Hepatocyte (in vitro differentiated cells): ENCODE measurements around the gene CPT1A. TPM values are rescaled to one million over a fixed set of nuclear protein-coding genes. Genes with fewer than 3 reads are reported as not detected.

Source experiments
- DNase-seq: peaks from one replicate; pipeline ENCODE4 v3.0.0-alpha.2; 2016; ENCODE audit warnings: low spot score
- H2AFZ ChIP-seq: fragments of 200-600 bp; sonication (generic); 2 replicates; pipeline ENCODE4 v1.6.0; 2016; ENCODE audit warnings: antibody characterized with exemption, mild to moderate bottlenecking
- H3K27ac ChIP-seq: fragments of 200-600 bp; sonication (generic); 2 replicates; pipeline ENCODE4 v1.5.1; 2016; ENCODE audit warnings: mild to moderate bottlenecking
- H3K27me3 ChIP-seq: fragments of 200-600 bp; sonication (generic); 2 replicates; pipeline ENCODE4 v1.6.1; 2016
- H3K36me3 ChIP-seq: fragments of 200-600 bp; sonication (generic); replicated peaks from 2 replicates; pipeline ENCODE4 v1.5.1; 2016; ENCODE audit warnings: low read depth; ENCODE audit not compliant: insufficient read depth
- H3K4me1 ChIP-seq: fragments of 200-600 bp; sonication (generic); 2 replicates; pipeline ENCODE4 v1.5.1; 2016; ENCODE audit warnings: mild to moderate bottlenecking, moderate library complexity; ENCODE audit not compliant: insufficient read depth
- H3K4me2 ChIP-seq: fragments of 200-600 bp; sonication (generic); 2 replicates; pipeline ENCODE4 v1.6.0; 2016
- H3K4me3 ChIP-seq: fragments of 200-600 bp; sonication (generic); 2 replicates; pipeline ENCODE4 v1.5.1; 2016; ENCODE audit warnings: mild to moderate bottlenecking
- H3K79me2 ChIP-seq: fragments of 200-600 bp; sonication (generic); 2 replicates; pipeline ENCODE4 v1.6.0; 2017; ENCODE audit warnings: mild to moderate bottlenecking
- H3K9me2 ChIP-seq: fragments of 200-600 bp; sonication (generic); replicated peaks from 2 replicates; pipeline ENCODE4 v1.6.0; 2017; ENCODE audit warnings: mild to moderate bottlenecking; ENCODE audit not compliant: insufficient read depth
- H3K9me3 ChIP-seq: fragments of 200-600 bp; sonication (generic); 2 replicates; pipeline ENCODE4 v1.5.1; 2016; ENCODE audit warnings: low read depth, mild to moderate bottlenecking
- H4K20me1 ChIP-seq: fragments of 200-600 bp; sonication (generic); 2 replicates; pipeline ENCODE4 v1.6.0; 2016; ENCODE audit warnings: mild to moderate bottlenecking; ENCODE audit not compliant: insufficient read depth, poor library complexity, severe bottlenecking
- CTCF ChIP-seq: fragments of 200-600 bp; sonication (generic); IDR thresholded peaks from 2 replicates; pipeline ENCODE4 v1.5.1; 2016; ENCODE audit warnings: antibody characterized with exemption, mild to moderate bottlenecking; ENCODE audit not compliant: poor library complexity
- EZH2 ChIP-seq: fragments of 200-600 bp; sonication (generic); IDR thresholded peaks from 2 replicates; pipeline ENCODE4 v1.6.1; 2016; ENCODE audit warnings: antibody characterized with exemption, mild to moderate bottlenecking, borderline replicate concordance
- EZH2phosphoT487 ChIP-seq: fragments of 200-600 bp; sonication (generic); IDR thresholded peaks from one replicate; pipeline ENCODE4 v1.6.1; 2018; ENCODE audit warnings: antibody characterized with exemption, mild to moderate bottlenecking, low read depth, moderate library complexity; ENCODE audit not compliant: unreplicated experiment, severe bottlenecking
- WGBS: methylation state at CpG from one replicate; pipeline ENCODE4 v1.1.6; 2016; ENCODE audit warnings: low lambda C conversion rate; ENCODE audit errors: missing lambda C conversion rate; 5-methylcytosine and 5-hydroxymethylcytosine counted together
- polyA plus RNA-seq: library from polyadenylated mRNA; unstranded; fragments of >200 nt; fragmentation: Nextera tagmentation; extraction: Ambion mirVana; gene quantifications from 2 replicates; pipeline ENCODE4 v1.2.1, GENCODE V29; 2016
- total RNA-seq: library from RNA; depleted of rRNA; stranded (reverse); fragments of >200 nt; gene quantifications from 2 replicates; pipeline ENCODE4 v1.2.3, GENCODE V29; 2014

The CPT1A gene
- total and polyA plus RNA-seq, 2 experiments from 2014 or later: 8.3 to 24.8 TPM

- Histone ChIP-seq H3K4me3 (no peak overlapping the region), H3K36me3 (no peaks in the 10 kb centered on the region), H3K27me3 (no peaks in the 10 kb centered on the region), H3K79me2 (no peaks in the 10 kb centered on the region), H3K27ac (no peak overlapping the region), H4K20me1 (no peaks in the 10 kb centered on the region), H2AFZ (no peak overlapping the region), H3K4me2 (no peak overlapping the region), H3K9me2 (no peaks in the 10 kb centered on the region), H3K4me1 (no peaks in the 10 kb centered on the region), H3K9me3 (no peaks in the 10 kb centered on the region)
- no peak for DNase-seq
- TF ChIP-seq EZH2 (no peak), CTCF (no peak), EZH2phosphoT487 (no peak)
- 88% methylated on average over 15 of the region's 15 CpGs for WGBS
These were observed 29.2 kb downstream of the CPT1A start for GRCh38 chr11:68812526-68812925.

GRCh38 chr11:68810164-68810563 lies 31.6 kb downstream of the CPT1A start:
- no peak overlapping the region for H3K4me2 ChIP-seq
- no peak overlapping the region for H2AFZ ChIP-seq
- H3K79me2 ChIP-seq: no peaks in the 10 kb centered on the region
- H3K27me3 ChIP-seq: no peaks in the 10 kb centered on the region
- no peaks in the 10 kb centered on the region for H3K36me3 ChIP-seq
- no peak overlapping the region for H3K27ac ChIP-seq
- no peaks in the 10 kb centered on the region for H3K4me1 ChIP-seq
- no peaks in the 10 kb centered on the region for H3K9me3 ChIP-seq
- H3K4me3 ChIP-seq: no peak overlapping the region
- TF ChIP-seq EZH2phosphoT487 (no peak), CTCF (no peak), EZH2 (no peak)
- no peak for DNase-seq
- no peaks in the 10 kb centered on the region for H4K20me1 ChIP-seq
- H3K9me2 ChIP-seq: no peaks in the 10 kb centered on the region
- 88% methylated on average over 7 of the region's 7 CpGs for whole genome bisulfite sequencing

- no peak overlapping the region for H3K4me3 ChIP-seq
- TF ChIP-seq EZH2: no peak
- no peak for TF ChIP-seq CTCF
- no peak for TF ChIP-seq EZH2phosphoT487
- 77% methylated on average over 5 of the region's 5 CpGs for WGBS
- no peaks in the 10 kb centered on the region for H3K36me3 ChIP-seq
- DNase-seq: no peak
- H3K27ac ChIP-seq: no peak overlapping the region
- H3K79me2 ChIP-seq: no peaks in the 10 kb centered on the region
- H3K9me3 ChIP-seq: no peaks in the 10 kb centered on the region
- no peaks in the 10 kb centered on the region for H3K4me1 ChIP-seq
- no peak overlapping the region for H3K4me2 ChIP-seq
- no peaks in the 10 kb centered on the region for H3K9me2 ChIP-seq
- H2AFZ ChIP-seq: no peak overlapping the region
- no peaks in the 10 kb centered on the region for H4K20me1 ChIP-seq
- H3K27me3 ChIP-seq: no peaks in the 10 kb centered on the region
These were observed 32.2 kb downstream of the CPT1A start for GRCh38 chr11:68809506-68809905.

GRCh38 chr11:68808787-68809186 lies 32.9 kb downstream of the CPT1A start:
- Histone ChIP-seq H3K27ac (no peak overlapping the region), H3K9me3 (no peaks in the 10 kb centered on the region), H3K36me3 (no peaks in the 10 kb centered on the region), H3K27me3 (no peaks in the 10 kb centered on the region), H3K9me2 (no peaks in the 10 kb centered on the region), H4K20me1 (no peaks in the 10 kb centered on the region), H3K4me1 (no peaks in the 10 kb centered on the region), H3K4me3 (no peak overlapping the region), H3K79me2 (no peaks in the 10 kb centered on the region), H2AFZ (no peak overlapping the region), H3K4me2 (no peak overlapping the region)
- TF ChIP-seq EZH2phosphoT487 (no peak), EZH2 (no peak), CTCF (no peak)
- DNase-seq: no peak
- WGBS: 97% methylated on average over 2 of the region's 2 CpGs
